Retinal pigment epithelial cell (primary cell): ENCODE data around the gene TMEM225.

Source experiments
- DNase-seq: peaks from one replicate; pipeline ENCODE4 v3.0.0-alpha.2; 2010; ENCODE audit warnings: low read depth
- H3K4me3 ChIP-seq: 2 replicates; pipeline ENCODE4 v1.5.1; 2011; ENCODE audit warnings: mild to moderate bottlenecking, low read length, control low read depth, moderate library complexity
- TF ChIP-seq, protein P1 (sequence below): conservative IDR thresholded peaks from 2 replicates; pipeline ENCODE4 v1.5.1; 2011; ENCODE audit warnings: low read depth, low read length, control low read depth, inconsistent platforms

Gene TMEM225, protein sequence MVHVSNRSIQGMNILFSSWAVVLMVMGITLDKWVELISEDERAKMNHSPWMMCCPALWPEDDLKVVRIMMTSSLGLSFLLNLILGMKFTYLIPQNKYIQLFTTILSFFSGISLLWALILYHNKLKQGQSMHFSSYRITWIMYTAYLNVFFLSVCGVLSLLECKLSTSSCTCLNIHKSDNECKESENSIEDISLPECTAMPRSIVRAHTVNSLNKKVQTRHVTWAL

DNA sequence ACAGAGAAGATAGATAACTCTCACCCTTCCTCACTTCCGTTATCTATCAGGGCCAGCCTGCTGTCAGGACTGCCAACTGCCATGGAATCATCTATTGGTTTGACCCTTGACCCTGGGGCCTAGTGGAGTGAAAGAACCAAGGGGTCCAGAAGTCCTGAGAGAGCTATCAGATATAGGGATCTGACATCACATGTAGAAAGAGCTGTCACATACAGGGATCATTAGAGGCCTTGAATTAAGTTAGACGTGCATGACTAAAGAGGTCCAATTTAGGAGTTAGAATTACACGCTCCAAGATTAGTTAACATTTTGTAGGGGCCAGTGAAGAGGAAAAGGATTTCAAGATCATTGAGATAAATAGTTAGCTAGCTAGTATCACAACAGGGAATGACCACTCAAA is at the start of gene TMEM225:
Gene TMEM225, minus strand, starts transcription at position 101 of the 400 bp plus-strand sequence. CDS start 245 bp downstream, outside the sequence.
- TF ChIP-seq, protein P1, sequence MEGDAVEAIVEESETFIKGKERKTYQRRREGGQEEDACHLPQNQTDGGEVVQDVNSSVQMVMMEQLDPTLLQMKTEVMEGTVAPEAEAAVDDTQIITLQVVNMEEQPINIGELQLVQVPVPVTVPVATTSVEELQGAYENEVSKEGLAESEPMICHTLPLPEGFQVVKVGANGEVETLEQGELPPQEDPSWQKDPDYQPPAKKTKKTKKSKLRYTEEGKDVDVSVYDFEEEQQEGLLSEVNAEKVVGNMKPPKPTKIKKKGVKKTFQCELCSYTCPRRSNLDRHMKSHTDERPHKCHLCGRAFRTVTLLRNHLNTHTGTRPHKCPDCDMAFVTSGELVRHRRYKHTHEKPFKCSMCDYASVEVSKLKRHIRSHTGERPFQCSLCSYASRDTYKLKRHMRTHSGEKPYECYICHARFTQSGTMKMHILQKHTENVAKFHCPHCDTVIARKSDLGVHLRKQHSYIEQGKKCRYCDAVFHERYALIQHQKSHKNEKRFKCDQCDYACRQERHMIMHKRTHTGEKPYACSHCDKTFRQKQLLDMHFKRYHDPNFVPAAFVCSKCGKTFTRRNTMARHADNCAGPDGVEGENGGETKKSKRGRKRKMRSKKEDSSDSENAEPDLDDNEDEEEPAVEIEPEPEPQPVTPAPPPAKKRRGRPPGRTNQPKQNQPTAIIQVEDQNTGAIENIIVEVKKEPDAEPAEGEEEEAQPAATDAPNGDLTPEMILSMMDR = no peak
- DNase-seq = no peak
- H3K4me3 ChIP-seq = no peak within 1 kb of the TSS

DNA sequence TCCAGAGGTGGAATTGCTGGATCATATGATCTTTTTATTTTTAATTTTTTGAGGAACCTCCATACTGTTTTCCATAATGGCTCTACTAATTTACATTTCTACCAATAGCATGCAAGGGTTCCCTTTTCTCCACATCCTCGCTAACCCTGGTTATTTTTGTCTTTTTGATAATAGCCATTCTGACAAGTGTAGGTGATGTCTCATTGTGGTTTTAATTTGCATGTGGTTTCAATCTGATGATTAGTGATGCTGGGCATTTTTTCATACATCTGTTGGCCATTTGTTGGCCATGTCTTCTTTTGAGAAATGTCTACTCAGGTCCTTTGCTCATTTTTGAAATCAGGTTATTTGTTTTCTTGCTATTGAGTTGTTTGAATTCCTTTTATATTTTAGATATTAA is 38.6 kb upstream of the TMEM225 start:
- no peak overlapping the region for H3K4me3 ChIP-seq
- TF ChIP-seq, protein P1 = no peak
- DNase-seq = no peak

DNA sequence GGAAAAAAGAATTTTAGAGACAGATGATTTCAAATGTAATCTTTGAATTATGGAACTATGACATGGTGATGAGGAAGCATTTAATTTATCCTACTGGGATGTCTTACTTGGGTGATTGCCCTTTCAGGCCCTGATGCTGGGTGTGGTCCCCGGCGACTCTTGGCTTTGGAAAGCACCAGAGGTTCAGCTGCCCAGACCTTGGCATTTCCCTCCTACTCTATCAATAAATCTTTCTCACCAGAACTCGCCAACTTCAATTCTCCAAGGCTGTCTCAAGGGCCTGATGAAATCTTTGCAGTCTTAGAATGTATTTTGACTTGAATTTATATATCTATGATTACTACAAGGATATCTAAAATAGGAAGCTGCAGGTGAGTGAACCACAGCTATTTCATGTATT is 35.5 kb upstream of the TMEM225 start:
- TF ChIP-seq, protein P1 = no peak
- no peak overlapping the region for H3K4me3 ChIP-seq
- DNase-seq = no peak

DNA sequence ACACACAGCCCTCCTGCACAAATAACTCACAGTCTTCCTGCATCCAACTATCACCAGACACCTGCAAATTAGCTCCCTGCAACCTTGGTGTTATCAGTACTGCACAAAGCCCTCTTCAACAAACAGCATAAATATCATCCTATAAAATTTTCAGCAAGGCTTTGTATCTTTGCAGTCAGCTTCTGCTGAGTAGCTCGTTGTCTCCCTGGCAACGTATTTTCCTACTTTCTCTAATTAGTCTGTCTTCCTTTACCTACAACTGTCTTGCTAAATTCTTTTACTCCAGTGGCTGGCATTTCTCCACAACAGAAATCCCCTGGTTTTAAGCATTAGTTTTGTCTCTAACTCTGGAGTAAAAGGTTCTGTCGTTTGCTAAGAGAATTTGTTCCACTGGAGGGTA is 20.4 kb upstream of the TMEM225 start:
- TF ChIP-seq, protein P1 = no peak
- no peak for DNase-seq
- H3K4me3 ChIP-seq = no peak overlapping the region

DNA sequence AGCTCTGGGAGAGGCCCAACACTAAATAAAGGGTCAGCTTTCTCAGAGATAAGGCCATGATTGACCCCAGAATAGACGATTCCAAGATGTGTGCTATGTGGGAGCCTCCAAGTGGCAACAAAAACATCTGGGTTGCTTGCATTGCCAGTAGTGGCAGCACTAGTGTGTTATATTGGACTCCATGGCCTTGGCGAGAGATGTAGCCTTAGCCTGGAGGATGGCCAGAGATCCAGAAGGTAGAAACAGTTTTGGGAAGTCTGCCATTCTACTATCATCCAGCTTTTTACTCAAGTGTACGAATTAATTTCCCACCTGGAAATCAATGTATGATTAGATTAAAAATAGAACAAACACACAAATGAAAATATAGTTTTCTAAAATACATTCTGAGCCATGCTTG is 19.5 kb upstream of the TMEM225 start:
- no peak for DNase-seq
- TF ChIP-seq, protein P1 = no peak
- no peak overlapping the region for H3K4me3 ChIP-seq

DNA sequence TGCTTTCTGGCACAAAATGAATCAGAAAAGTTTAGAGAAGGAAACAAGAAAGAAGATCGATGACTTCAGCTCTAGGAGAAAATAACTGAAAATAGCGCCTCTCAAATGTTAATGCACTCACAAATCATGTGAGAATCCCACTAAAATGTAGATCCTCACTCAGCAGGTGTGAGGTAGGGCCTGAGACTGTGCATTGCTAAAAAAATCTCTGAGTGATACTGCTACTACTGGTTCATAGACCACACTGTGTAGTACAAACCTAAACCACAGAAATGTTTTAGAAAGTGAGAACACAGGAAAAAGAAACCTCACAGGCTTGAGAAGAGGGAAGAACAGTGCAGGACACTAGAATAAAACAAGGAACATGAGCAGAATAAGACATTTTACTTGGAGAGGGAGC is 18.5 kb upstream of the TMEM225 start:
- TF ChIP-seq, protein P1 = no peak
- no peak for DNase-seq
- no peak overlapping the region for H3K4me3 ChIP-seq

DNA sequence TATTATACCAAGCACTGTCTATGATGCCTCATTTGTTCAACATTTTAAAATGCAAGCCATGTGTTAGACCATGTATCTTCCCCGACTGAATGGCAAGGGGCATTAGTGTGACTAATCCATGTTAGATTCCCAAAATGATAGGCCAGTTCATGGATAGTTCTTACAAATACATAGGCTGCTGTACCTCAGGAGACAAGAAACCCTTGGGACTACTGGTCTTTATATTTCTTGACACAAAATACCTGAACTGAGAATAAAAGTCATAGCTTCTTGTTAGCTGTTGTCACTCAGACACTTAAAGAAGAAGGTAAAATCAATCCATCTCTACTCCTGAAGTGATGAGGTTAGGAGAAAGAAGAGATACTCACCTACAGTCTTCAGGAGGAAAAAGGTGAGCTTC is 16.4 kb upstream of the TMEM225 start, which contains the start of gene OR8D4:
Gene OR8D4, plus strand, starts transcription at position 301 of the 400 bp plus-strand sequence. CDS start 4,265 bp downstream, outside the sequence.
- TF ChIP-seq, protein P1 = no peak
- H3K4me3 ChIP-seq = no peak within 1 kb of the TSS
- no peak for DNase-seq
